ENCODE measurements around the gene TGFA.

Gene TGFA

DNA sequence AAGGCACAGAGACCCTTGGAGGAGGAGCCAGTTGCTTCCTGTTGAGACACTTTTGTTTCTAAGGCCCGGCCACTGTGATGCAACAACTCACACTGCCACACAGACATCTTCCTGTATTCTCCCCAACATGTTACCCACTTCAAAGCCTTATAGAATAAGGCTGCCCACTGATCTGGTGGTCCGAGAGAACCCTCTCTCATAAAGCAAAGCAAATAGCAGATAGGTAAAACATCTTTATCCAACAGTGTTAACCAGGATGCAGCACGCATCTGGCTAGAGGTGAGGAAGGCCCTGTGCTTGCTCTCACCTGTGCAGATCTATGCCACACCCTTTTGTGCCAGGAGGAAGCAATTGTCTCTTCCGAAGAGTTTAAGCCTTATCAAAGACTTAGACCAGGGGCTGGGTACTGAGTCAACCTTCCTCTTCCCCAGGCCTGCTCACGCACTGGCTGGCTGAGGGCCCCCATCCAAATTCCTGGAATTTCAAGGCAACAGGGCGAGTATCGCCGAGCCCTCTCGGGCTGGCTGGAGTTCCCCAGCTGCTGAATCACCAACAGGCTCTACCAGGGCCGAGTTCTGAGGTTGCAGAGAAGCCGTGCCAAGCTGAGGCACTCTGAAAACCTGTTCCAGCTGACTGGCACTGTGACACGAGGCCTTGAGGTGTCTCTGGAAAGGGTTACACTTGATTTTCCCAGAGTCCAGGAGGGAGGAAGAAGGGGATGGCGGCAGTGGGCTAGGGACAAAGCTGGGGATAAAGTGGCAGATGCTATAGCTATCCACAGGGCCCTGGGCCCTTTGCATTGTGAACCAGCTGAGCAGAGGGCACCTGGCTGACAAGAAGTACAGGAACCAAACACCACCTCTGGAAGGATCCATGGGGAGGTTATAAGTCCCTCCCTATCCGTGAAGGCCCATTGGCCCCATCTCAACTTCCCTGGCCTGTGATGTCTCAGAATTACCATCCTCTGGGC is 29.3 kb downstream of the TGFA start:
- no peak for DNase-seq (ENCODE audit: low spot score)

DNA sequence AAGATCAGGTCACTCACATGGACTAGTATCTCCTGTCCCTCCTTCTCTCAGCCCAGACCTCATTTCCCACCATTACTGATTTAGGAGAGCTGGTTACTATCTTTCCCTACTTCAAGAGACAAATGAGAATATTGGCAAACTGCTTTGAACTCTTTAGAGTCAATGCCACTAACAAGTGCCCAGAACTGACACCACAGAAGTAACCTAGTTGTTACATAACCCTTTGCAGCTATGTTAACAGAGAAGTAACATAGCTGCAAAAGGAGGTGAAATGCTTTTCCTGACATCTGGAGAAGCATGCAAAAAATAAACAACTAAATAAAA is 30.0 kb downstream of the TGFA start:
- no peak for DNase-seq (ENCODE audit: low spot score)

DNA sequence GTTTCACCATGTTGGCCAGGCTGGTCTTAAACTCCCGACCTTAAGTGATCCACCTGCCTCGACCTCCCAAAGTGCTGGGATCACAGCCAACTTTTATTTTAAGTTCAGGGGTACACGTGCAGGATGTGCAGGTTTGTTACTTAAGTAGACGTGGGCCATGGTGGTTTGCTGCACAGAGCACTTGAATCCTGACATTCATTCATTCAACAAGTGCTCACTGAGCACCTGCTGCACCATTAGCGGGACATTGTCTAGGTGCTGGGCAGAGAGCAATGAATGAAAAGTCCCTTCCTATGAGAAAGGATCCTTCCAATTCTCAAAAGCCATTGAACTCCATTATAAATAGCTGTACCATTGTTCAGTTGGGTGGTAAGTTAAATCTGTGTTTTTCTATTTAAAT is 31.0 kb downstream of the TGFA start:
- no peak for DNase-seq (ENCODE audit: low spot score)

DNA sequence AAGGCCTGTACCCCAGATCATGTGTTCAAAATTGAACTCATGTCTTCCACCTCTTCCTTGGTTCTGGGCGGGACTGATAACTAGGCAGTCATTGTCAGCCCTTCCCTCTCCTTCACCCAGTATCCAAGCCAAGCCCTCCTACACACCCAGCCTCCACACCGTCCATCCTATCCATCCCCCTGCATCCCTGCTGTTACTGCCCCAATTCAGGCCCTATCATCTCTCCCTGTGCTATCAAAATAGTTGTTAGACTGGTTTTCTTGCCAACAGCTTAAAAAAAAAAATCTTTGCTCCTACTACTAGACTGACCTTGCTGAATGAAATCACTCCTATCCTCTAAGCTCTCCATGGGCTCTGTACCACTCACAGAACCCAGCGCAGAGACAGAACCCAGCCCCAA is 32.8 kb downstream of the TGFA start:
- no peak for DNase-seq (ENCODE audit: low spot score)

DNA sequence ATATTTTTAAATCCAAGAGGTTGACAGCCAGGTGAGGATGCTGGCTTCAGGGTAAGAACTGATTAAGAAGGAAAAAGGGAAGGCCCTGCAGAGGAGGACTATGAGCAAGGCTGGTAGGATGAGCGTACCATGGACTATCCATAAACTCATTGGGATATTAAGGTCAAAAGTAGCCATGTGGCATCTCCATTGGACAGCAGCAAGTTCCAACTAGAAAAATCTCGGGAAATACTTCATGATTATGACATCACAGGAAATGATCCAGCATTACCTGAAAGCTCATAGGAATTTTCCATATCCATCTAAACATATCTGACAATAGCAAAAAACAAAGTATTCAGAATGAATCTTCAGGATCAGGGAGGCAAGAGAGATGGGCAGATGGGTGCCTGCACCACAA is 34.2 kb downstream of the TGFA start:
- no peak for DNase-seq (ENCODE audit: low spot score)

DNA sequence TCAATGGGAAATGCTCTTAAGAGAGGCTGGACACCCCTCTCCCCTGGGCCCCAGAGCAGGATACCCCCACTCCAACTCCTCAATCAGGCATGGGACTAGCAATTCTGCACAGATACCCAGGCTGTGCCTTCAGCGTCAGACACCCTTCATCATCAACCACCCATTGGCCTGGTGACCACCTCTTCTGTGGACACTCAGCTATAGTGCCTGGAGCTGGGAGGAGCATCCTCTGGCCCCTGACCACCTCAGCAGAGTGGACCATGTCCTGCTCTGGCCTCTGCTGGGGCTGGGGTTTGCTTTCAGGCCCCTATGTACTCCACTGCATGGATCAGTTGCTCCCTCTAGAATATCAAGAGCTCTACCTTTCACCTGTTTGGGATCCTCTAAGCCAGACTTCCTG is 35.1 kb downstream of the TGFA start:
- DNase-seq (ENCODE audit: low spot score) = no peak

DNA sequence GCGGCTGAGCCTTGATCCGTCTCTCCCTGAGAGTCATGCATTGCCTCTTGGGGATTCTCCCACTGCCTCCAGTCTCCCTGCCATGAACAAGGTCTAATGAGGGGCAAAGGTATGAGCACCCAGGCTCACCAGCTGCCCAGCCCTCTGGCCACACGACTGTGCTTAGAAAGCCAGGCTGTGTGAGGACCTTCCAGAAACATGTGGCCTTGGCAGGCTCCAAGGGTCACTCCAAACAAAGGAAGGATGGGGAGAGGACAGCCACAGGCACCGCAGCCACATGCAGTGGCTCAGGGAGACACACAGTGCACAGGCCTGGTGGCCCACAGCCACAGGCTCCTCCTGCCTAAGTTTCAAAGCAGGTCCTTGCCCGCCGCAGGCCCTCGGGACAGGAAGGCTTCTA is 35.8 kb downstream of the TGFA start:
- DNase-seq (ENCODE audit: low spot score) = no peak

DNA sequence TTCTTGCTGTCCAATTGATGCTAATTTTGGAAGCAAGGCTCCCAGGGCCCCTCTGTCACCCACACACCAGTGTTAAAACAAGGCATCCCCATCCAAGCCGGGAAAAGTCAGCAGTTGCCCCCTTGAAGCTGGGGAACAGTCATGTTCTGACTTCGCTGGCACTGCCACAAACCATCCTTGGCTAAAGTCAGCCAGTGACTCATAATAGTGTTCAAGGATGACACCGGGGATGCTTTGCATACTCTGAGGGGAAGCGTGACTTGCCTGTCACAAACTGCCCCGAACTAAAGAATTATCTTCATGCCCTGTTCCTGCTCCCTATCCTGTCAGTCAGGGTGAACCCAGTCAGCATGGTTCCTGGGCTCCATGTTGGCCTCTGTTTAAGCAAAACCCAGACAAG is 37.0 kb downstream of the TGFA start:
- peak; percentile 28 for DNase-seq (ENCODE audit: low spot score)

DNA sequence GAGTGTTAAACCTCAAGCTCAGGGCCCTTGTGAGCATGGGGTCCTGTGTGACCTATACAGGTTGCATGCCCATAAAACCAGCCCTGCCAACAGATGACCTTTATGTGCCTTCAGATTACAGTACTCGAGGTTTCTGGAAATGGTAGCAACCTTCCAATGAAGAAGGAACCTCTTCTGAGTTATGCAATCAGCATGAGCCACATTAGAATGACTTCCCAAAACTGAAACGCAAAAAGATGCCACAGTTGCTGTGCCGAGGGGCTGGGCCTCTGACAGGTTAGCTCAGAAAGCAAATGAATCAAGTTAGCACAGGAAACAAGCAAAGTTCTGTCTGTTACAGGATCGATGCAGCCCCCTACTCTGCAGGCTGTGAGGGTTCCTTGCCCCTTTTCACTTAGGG is 37.7 kb downstream of the TGFA start:
- no peak for DNase-seq (ENCODE audit: low spot score)

DNA sequence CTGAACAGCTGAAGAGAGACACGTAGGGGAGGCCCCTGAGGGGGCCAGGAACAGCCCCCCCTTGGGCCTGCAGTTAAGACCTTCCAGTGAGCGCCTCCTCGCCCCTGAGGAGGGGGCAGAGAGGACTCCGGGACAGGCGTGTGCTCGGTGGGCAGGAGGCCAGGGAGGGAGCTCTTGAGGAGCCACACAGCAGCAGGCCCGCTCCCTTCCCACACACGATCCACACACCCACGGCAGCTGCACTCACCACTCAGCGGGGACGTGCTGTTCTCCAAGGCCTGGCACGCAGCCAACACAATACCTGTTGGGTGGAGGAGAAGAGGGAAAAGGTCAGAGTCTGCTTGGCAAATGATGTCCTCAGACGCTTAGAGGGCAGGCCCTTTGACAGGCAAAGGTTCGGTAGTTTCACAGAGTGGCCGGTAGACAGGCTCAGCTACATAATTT is 39.0 kb downstream of the TGFA start:
- DNase-seq (ENCODE audit: low spot score) = no peak

DNA sequence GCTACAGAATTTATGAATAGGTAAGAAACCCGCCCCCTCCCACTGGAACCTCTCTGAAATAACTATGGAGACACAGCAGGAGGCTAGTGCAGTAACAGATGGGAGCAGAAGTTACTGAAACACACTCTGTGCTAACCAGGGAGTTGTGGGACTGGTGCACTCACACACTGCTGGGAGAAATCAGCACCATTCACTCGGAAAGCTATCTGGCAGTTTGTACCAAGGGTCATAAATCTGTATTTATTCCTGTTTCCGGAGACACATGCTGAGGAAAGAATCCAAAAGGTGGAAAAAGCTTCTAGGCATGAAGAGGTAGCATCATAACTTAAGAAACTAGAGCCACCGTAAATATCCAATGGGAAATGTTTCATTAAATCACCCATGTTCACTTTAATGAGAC is 39.9 kb downstream of the TGFA start:
- DNase-seq (ENCODE audit: low spot score) = no peak

DNA sequence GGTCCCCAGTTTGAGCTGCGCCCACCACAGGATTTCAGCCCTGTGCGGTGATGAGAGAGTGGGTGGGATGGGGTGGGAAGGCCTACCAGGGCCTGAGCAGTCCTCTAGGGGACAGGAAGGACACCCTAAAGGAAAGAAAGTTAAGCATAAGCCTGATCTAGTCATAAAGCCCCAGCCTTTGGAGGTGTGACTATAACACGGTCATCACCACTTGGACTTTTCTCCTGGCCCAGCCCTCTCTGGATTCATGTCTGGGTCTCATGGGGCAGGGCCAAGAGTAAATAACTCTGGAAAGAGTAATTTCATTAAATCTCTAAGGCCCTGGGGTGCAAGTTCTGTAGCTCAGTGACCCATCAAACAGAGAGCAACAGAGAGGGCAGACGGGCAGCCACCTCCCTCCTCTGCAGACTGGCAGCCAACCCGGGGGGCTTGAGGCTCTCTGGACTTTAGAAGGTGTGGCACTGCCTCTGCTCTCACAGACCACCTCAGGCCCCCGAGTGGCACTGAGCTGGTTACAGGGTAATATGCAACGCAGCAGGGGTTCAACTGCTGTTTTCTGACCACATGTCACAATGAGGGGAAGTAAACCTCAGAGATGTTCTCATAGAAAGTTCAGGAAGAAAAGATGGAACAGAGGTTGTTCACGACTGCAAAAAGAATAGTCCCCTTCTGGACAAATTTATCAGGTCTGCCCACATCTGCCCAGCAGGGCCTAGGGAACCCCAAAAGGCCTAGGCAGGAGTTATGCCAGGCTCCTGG is 41.5 kb downstream of the TGFA start:
- DNase-seq (ENCODE audit: low spot score) = no peak

DNA sequence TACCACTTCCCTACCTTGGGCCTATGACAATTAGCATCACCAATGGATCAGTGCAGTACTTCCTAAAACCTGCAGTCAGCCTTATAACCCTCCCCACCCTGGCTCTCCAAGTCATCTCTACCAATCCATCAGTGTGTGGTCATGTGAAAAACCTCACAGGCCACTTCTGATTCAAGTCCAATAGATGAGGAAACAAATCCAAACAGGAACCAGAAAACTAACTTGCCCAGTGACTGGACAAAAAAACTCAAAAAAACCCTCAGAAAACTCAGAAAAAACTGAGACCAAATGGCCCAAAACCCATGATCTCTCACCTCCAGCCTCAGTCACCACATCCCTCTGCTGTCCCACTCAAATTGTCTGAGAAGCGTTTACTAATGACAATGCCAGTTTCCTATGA is 43.3 kb downstream of the TGFA start:
- no peak for DNase-seq (ENCODE audit: low spot score)

DNA sequence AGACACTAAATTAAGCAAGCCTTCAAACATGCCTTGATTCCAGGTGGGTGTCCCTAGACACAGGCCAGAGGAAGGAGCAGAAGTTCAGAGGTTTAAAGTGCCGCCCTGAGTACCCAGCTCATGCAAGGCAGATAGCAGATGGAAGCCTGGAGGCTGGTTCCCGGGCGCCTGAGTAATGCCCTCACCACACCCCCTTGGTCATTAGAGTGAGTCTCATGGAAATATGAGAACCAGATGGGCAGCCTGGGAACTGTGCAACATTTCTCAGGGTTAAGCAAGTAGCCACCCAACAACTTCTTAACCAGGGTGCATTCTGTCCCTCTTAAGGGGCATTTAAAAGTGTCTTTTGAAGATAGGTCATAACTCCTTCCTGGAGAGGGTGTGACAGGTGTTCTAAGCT is 44.1 kb downstream of the TGFA start:
- DNase-seq (ENCODE audit: low spot score) = no peak

DNA sequence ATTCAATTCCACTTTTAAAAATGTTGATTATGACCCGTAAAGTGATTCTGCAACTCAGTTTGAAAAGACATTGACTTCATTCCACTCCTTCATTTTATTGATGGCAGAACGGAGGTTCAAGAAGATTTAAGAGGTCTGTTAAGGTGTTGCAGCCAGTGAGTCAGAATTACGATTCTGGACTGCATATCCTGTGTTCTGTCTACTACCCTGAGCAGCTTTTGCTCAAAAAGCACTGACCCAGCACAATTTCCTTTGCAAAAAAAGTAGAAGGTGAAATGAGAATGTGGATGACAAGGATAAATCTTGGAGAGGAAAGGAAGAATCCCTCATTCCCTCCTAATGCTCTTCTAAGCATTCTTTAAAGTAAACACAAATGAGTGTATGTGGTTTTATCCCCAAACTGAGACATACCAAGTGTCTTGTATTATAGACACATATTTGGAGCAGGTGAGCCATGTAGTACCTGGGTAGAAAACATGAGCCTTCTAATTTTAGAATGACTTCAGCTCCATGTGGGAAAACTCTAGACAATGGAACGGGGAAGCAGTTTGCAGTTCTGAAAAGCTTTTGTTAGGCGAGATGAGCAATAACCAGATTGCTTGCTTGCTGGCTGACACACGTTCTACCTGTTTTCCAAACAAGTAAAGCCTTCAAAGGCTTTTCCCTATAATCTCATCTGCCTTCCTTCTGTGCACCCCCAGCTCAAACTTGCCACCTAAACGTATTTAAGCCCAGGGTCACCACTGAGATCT is 44.7 kb downstream of the TGFA start:
- no peak for DNase-seq (ENCODE audit: low spot score)

DNA sequence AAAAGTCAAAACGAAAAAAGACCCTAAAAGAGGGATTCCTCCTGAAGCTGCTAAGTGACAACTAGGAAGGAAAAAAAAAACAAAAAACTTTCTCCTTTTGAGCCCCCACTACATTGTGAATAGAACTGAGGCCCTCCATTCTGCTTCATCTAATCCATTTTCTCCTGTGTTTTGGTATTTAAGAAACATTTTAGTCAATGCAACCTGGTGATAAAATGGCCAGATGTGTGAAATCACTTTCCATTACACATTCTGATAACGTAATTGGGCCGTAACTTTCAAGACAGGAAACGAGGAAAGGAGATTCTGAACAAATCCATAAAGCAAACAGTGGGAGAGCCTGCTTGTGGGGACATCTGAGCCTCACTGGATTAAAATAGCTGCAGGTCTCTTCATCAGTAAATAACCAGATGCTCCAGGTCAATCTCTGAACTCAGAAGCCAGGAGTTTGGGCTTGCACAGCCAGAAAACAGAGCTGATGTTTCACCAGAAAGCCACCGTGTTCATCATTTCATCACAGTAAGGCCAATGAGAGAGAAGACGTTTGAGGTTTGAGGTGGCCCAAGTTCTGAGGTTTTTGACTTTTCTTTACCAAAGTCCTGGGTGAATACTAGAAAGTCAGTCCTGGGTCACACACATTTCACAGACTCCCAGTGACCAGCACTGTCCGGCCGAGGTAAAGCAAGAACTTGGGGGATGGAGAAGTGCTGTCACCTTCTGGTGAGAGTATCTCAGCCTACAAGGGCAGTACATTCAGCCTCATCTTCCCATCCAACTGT is 47.8 kb downstream of the TGFA start:
- DNase-seq (ENCODE audit: low spot score) = no peak

DNA sequence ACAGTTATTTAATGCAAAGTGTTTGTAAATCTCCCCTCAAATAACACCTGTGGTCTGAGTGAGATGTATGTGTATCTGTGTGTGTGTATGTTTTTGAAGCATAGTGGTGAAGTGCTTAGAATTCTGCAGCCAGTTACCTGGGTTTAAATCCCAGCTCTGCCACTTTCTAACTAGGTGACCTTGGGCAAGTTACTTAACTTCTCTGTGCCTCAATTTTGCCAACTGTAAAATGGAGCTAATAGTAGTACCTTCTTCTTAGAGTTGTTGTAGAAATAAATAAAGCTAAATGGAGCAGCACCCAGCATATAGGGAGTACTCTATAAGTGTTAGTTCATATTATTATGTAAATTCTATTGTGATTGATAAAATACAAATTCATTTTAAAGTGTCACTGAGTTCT is 48.9 kb downstream of the TGFA start:
- DNase-seq (ENCODE audit: low spot score) = no peak

DNA sequence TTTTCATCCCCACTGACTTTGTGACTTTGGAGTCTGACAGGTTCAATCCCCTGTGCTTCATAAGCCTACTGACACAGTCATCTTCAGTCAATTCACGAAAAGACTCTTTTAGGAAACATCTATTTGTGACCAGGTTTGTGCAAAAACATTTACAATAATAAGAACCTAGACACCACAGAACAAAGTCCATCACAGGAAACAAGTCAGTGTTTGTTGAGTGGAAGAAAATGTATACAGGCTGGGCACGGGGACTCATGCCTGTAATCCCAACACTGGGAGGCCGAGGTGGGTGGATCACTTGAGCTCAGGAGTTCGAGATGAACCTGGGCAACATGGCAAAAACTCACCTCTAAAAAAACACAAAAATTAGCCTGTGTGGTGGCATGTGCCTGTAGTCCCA is 49.7 kb downstream of the TGFA start:
- no peak for DNase-seq (ENCODE audit: low spot score)

DNA sequence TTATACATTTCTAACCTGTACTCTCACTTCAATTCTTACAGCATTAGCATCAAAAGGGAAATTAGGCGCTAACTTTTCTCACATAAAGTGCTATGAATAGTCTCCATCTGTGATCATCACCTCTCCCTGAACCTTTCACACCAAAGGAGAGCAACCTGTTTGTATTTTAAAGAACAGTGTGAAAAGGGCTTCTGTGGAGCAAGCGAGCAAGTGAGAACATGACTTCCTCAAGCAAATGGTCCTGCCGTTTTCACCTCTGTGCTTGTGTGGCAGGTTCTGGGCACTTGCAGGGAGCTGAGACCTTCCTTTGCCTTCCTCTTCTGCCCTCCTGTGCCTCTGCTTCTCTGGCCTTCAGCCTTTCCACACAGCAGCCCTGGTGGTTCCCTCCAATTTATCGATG is 51.9 kb downstream of the TGFA start:
- DNase-seq (ENCODE audit: low spot score) = no peak

DNA sequence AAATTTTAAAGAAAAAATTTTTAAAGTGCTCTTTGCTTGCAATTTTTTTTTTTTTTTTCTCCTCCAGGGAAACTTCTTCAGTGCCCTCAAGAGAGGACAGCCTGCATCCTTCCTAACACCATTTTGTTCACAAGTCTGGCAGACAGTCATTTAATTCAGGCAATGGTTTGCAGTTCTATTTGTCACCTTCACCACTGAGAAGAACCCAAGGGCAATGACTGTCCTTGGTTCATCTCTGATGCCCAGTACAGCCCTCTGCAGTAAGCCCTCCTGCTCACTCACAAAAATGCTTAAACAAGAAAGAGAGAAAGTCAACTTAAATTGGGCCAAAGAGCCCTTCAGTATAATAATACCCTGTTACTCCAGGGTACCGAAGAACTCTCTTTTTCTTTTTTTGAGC is 52.4 kb downstream of the TGFA start:
- DNase-seq (ENCODE audit: low spot score) = no peak

DNA sequence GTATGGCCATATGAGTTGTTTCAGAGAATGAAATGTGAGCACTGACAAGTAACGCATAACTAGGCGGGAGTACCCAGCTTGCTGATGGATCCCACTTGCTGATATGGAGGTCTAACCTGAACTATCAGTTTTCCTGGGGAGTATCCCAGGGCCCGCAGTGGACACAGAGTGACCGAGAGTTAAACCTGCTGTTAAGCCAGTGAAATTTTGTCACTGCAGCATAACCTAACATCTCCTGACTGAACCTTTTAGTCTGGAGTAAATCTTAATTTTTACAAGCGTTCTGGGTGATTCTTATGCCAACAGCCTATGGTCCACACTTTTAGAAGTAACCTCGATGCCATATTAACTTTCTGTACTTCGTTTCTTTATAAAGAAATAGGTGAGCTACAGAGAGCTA is 54.4 kb downstream of the TGFA start:
- no peak for DNase-seq (ENCODE audit: low spot score)

DNA sequence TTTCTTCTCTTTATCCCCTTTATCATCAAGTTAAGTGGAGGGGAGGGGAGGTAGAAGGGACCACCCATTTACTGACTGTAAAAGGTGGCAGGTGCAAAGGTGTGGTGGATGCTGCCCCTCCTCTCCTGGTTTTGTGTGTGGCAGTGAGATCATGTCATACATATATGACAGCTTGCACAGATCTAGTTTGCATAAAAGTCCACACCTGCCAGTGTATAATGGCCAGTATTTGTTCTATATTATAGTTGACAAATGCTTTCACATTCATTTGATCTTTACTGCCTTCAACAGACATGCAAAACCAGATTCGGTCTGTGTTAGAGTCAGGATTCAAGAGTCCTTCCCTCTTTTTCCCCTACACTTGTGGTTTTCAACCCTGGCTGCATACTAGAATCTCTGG is 55.1 kb downstream of the TGFA start:
- DNase-seq (ENCODE audit: low spot score) = no peak
